ENCODE measurements around the gene GRAMD1B. TPM values are rescaled to one million over a fixed set of nuclear protein-coding genes. Genes with fewer than 3 reads are reported as not detected.

The GRAMD1B gene
- total RNA-seq, 2 donors from 2014 or later = 0.66 to 3.4 TPM

GRCh38 chr11:123573286-123573685, 143.2 kb downstream of the GRAMD1B start:
- no peak for DNase-seq
- Histone ChIP-seq H3K4me3 (no peak overlapping the region), H3K27me3 (no peaks in the 10 kb centered on the region), H3K36me3 (replicated peaks in 1 of 2; ENCODE audit: insufficient read depth in 1 of 2, low read depth in 2 of 2) (no peaks in the 10 kb centered on the region), H3K27ac (no peak overlapping the region), H3K4me1 (no peaks in the 10 kb centered on the region), H3K9me3 (no peaks in the 10 kb centered on the region)
- TF ChIP-seq, protein P1, sequence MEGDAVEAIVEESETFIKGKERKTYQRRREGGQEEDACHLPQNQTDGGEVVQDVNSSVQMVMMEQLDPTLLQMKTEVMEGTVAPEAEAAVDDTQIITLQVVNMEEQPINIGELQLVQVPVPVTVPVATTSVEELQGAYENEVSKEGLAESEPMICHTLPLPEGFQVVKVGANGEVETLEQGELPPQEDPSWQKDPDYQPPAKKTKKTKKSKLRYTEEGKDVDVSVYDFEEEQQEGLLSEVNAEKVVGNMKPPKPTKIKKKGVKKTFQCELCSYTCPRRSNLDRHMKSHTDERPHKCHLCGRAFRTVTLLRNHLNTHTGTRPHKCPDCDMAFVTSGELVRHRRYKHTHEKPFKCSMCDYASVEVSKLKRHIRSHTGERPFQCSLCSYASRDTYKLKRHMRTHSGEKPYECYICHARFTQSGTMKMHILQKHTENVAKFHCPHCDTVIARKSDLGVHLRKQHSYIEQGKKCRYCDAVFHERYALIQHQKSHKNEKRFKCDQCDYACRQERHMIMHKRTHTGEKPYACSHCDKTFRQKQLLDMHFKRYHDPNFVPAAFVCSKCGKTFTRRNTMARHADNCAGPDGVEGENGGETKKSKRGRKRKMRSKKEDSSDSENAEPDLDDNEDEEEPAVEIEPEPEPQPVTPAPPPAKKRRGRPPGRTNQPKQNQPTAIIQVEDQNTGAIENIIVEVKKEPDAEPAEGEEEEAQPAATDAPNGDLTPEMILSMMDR (IDR thresholded peaks at IDR 0.05) = no peak
- no peak for TF ChIP-seq POLR2A (IDR thresholded peaks at IDR 0.05)
- intact Hi-C loops (cut with DNase I) = loop anchor here (5.0 kb wide), 1 partner anchor 61 kb away; no protein-coding TSS in a partner anchor
- WGBS, 2 donors = 33 to 42% methylated on average over 2 of the region's 2 CpGs
- ATAC-seq = no peak

- no peak for ATAC-seq
Measured at GRCh38 chr11:123575441-123575840, 145.4 kb downstream of the GRAMD1B start.

DNA sequence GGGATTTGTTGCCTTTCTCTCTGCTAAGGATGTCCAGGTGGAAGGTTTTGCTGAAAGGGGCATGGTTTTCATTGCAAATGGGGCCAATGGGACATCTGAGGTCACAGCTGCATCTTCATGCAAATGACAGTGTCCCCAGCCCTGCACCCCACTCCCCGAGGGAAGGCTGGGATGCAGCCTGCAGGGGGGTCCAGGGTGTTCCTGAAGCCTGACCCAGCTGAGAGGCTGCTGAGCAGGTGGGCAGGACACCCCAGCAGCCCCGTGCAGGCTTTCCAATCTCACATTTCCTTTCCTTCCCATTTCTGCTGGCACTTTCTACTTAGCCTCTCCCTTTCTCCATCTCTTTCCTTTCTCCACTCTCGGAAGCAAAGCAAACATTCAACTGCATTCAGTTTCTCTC, 146.0 kb downstream of the GRAMD1B start:
- Histone ChIP-seq H3K4me3 (no peak overlapping the region), H3K27me3 (no peaks in the 10 kb centered on the region), H3K9me3 (no peaks in the 10 kb centered on the region), H3K4me1 (peaks cover 7% of the 10 kb centered on the region), H3K27ac (no peak overlapping the region), H3K36me3 (replicated peaks in 1 of 2; ENCODE audit: insufficient read depth in 1 of 2, low read depth in 2 of 2) (no peaks in the 10 kb centered on the region)
- 39 to 42% methylated on average over 3 of the region's 3 CpGs for WGBS, 2 donors
- DNase-seq (no peak), ATAC-seq (no peak)
- TF ChIP-seq, protein P1 (IDR thresholded peaks at IDR 0.05) = no peak
- TF ChIP-seq POLR2A (IDR thresholded peaks at IDR 0.05) = no peak
- intact Hi-C loops (cut with DNase I) = no loop called here

More at GRCh38 chr11:123575441-123575840, 145.4 kb downstream of the GRAMD1B start:
- intact Hi-C loops (cut with DNase I) = no loop called here
- WGBS, 2 donors = 60 to 63% methylated on average over 7 of the region's 7 CpGs
- H3K9me3 ChIP-seq = no peaks in the 10 kb centered on the region
- TF ChIP-seq POLR2A (IDR thresholded peaks at IDR 0.05) = no peak
- TF ChIP-seq, protein P1 (IDR thresholded peaks at IDR 0.05) = no peak
- no peak overlapping the region for H3K27ac ChIP-seq
- no peak overlapping the region for H3K4me3 ChIP-seq
- DNase-seq = no peak
- H3K36me3 ChIP-seq (replicated peaks in 1 of 2; ENCODE audit: insufficient read depth in 1 of 2, low read depth in 2 of 2) = no peaks in the 10 kb centered on the region
- H3K27me3 ChIP-seq = no peaks in the 10 kb centered on the region
- H3K4me1 ChIP-seq = peaks cover under 1% of the 10 kb centered on the region

- 9 to 18% methylated on average over 3 of the region's 3 CpGs for WGBS, 2 donors
- TF ChIP-seq, protein P1 (IDR thresholded peaks at IDR 0.05) = no peak
- TF ChIP-seq POLR2A (IDR thresholded peaks at IDR 0.05) = no peak
Measured at GRCh38 chr11:123576501-123576900, 146.4 kb downstream of the GRAMD1B start.

DNA sequence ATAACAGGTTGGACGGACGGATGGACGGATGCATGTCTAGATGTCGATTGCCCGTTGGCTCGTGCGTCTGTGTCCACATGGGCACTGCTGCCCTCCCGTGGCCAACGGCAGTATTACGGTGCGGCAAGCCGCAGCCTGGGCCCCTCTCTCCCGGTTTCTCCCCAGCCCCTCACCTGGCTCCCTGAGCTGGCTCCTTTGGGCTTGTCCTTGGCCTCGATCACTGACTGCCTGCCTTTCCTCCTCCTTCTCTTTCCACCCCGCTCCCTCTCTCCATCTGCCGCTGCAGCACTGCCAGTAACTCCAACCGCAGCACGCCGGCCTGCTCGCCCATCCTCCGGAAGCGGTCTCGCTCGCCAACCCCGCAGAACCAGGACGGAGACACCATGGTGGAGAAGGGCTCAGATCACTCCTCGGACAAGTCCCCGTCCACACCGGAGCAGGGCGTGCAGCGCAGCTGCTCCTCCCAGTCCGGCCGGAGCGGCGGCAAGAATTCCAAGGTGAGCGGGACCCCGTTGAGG, 147.1 kb downstream of the GRAMD1B start:
- no peak overlapping the region for H3K27ac ChIP-seq
- H3K9me3 ChIP-seq = no peaks in the 10 kb centered on the region
- peaks cover 7% of the 10 kb centered on the region for H3K4me1 ChIP-seq
- H3K36me3 ChIP-seq (replicated peaks in 1 of 2; ENCODE audit: insufficient read depth in 1 of 2, low read depth in 2 of 2) = no peaks in the 10 kb centered on the region
- ATAC-seq (peak; percentile 36), DNase-seq (peak; percentile 60 to 79 (median 66))
- H3K27me3 ChIP-seq = no peaks in the 10 kb centered on the region
- 40 to 50% methylated on average over 35 to 37 of the region's 37 CpGs for WGBS, 2 donors
- intact Hi-C loops (cut with DNase I) = no loop called here
- H3K4me3 ChIP-seq = no peak overlapping the region
- TF ChIP-seq, protein P1 (IDR thresholded peaks at IDR 0.05) = peak; percentile 73 to 91 (median 85)
- no peak for TF ChIP-seq POLR2A (IDR thresholded peaks at IDR 0.05)

More at GRCh38 chr11:123576501-123576900, 146.4 kb downstream of the GRAMD1B start:
- intact Hi-C loops (cut with DNase I) = no loop called here
- DNase-seq = no peak
- Histone ChIP-seq H3K4me1 (peaks cover 7% of the 10 kb centered on the region), H3K4me3 (no peak overlapping the region), H3K36me3 (replicated peaks in 1 of 2; ENCODE audit: insufficient read depth in 1 of 2, low read depth in 2 of 2) (no peaks in the 10 kb centered on the region), H3K9me3 (no peaks in the 10 kb centered on the region), H3K27me3 (no peaks in the 10 kb centered on the region), H3K27ac (no peak overlapping the region)
- no peak for ATAC-seq
